ENCODE data around the gene MTHFD2.
"Not testable (repeated sequence)": the region's sequence is repeated elsewhere in the genome, so short reads cannot be mapped to it uniquely, and the experiment has no call there.

The MTHFD2 gene

DNA sequence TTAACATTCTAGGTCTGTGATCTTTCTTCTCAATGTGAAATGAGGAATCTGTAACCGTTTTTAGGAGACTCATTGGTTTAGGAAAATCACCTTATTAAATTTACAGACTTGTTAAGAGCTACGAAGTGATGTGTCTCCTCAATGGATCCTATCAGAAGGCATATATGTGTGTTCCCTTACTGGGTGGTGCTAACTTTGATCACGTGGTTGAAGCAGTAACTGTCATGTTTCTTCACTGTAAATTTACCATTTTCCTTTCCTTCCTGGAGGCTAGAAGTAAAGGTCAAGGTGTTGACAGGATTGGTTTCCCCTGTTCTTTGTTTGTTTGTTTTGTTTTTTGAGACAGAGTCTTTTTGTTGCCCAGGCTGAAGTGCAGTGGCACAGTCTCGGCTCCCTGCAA is 1.4 kb upstream of the MTHFD2 start:
- DNase-seq (ENCODE audit: low spot score), result no peak

DNA sequence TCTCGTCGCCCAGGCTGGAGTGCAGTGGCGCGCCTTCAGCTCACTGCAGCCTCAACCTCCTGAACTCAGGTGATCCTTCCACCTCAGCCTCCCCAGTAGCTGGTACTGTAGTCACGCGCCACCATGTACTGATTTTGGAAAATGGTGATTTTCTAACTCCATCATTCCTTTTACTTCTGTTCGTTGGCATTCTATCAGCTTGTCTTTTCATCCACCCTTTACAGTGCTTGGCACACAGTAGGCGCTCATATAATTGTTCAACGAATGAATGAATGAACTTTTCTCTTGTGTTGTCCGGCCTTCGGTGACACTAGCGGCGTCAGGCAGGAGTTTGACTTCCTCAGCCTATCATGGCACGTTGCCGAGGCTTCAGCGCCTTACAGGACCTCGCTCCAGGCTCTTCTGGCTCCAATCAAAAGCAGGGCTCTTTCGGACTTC is 373 bp upstream of the MTHFD2 start:
- no peak for DNase-seq (ENCODE audit: low spot score)

DNA sequence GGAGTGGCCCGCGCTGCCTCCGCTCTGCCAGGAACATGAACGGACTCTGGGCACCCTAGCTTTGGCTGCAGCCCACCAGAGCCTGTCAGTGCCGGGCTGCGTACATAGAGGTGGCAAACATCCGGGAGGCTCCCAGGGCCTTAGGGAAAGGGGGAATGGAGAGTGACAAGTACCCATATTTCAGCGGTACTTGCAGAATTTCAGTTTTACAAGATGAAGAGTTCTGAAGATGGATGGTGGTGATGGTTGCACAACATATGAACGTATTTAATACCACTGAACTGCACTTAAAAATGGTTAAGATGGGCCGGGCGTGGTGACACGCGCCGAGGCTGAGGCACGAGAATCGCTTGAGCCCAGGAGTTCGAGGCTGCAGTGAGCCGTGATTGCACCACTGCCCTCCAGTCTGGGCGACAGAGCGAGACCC is 873 bp downstream of the MTHFD2 start:
- no peak for DNase-seq (ENCODE audit: low spot score)

DNA sequence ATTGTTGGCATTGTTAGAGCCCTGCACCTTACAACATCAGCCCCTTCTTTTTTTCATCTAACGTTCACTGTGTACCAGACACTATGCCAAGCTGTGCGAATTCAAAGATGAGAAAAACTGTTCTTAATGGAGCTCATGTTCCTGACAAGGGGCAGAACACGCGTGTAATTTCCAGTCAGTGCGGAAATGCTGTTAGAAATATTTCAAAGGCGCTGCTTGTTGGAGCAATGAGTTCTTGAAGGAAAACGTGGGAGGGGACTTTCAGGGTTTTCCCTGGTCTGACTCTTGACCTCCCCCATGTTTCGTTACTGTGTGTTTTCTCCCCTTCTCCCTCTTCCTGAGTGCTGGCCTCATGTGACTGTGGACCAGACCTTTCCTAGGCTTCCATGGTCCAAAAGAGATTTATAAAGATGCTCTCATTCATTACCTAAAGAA is 1.5 kb downstream of the MTHFD2 start:
- no peak for DNase-seq (ENCODE audit: low spot score)

DNA sequence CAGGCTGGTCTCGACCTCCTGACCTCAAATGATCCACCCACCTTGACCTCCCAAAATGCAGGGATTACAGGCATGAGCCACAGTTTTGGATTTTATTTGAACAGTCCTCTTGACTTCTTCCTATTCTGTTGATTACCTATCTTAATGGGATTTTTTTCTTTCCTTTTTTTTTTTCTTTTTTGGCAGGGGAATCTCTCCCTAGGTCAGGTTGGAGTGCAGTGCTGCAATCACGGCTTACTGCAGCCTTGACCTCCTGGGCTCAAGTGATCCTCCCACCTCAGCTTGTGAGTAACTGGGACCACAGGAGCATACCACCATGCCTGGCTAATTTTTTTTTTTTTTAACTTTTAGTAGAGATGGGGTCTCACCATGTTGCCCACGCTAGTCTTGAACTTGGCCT is 2.8 kb downstream of the MTHFD2 start:
- no peak for DNase-seq (ENCODE audit: low spot score)

DNA sequence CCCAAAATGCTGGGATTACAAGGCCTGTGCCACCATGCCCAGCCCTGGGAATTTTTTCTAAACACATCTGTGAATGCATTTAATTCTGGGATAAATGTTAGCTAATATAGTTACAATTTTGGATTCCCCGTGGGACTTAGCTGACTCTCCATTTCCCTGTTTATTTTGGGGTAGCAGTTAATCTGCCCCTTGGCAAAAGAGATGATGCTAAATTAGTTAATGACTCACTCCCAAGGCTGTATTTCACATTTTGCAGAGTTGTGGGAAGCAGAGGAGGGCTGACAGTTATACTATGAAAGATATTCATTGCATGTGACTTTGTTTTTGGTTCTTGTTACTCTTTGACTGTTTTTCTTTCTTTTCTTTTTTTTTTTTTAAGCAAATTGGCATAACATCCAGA is 3.2 kb downstream of the MTHFD2 start:
- DNase-seq (ENCODE audit: low spot score), result no peak

DNA sequence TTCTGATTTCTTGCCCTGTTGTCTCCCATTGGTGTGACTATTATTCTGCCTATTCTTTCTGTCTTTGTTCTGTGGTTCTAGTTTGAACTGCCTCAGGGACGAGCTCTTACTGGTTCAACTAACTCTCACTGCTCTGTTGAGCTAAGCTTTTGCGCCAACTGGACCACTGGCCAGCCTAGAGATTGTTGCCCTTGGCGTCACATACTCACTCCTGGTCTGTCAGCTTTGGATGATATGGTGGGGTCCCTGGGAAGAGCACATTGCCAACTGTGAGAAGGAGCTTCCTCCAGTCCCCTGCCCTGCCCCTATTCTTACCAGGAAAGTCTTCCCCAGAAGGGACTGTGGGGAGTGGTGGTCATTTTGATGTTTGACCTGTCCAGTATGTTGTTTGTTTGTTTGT is 6.0 kb downstream of the MTHFD2 start:
- DNase-seq (ENCODE audit: low spot score), result no peak

DNA sequence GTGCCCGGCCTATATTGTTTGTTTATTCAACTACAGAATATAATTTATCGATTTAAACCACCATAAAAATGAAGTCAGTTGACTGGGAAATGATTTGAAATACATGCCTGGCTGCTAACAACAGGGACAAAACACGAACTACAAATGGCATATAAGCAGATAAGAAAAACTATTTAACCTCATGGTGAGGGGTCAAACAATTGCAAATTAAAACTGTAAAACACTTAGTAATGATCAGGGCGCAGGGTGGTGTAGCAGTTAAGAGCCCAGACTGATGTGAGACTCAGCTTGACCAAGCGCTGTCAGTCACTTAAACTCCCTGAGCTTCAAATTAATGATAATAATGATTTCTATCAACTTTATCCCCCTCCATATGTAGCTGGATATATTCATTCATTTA is 6.7 kb downstream of the MTHFD2 start:
- DNase-seq (ENCODE audit: low spot score), result no peak

DNA sequence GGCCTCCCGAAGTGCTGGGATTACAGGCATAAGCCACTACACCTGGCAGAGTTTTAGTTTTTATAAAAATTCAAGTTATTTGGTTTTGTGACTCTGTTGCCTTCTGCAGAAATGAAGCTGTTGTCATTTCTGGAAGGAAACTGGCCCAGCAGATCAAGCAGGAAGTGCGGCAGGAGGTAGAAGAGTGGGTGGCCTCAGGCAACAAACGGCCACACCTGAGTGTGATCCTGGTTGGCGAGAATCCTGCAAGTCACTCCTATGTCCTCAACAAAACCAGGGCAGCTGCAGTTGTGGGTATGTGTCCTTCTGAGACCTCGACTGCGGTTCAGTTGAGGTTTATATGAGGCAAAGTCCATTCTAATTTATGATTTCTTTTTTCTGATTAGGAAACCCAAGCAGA is 7.2 kb downstream of the MTHFD2 start:
- DNase-seq (ENCODE audit: low spot score), result peak; percentile 67

DNA sequence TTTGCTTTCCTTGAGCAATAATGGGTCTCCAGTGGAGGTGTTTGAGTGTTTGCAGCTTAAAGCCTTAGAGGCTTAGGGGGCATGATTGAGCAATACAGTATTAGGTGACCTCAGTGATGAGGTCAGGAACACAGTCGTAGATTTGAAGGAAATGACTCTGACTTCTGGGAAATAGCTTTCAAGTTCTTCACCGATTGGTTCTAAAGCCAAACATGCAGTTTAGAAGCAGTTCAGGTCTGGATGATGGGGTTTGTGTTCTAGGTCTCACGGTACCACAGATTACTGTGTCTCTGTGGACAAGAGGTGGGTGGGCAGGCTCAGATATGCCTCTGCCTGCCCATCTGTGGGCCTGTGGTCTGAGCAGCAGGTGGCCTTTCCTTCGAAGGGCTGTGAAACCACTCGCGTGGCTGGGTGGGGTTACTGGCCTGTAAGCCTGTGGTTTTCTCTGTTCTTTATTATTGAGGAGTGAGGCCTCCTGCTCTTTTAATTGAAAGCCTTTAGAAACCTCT is 7.8 kb downstream of the MTHFD2 start:
- DNase-seq (ENCODE audit: low spot score), result no peak

DNA sequence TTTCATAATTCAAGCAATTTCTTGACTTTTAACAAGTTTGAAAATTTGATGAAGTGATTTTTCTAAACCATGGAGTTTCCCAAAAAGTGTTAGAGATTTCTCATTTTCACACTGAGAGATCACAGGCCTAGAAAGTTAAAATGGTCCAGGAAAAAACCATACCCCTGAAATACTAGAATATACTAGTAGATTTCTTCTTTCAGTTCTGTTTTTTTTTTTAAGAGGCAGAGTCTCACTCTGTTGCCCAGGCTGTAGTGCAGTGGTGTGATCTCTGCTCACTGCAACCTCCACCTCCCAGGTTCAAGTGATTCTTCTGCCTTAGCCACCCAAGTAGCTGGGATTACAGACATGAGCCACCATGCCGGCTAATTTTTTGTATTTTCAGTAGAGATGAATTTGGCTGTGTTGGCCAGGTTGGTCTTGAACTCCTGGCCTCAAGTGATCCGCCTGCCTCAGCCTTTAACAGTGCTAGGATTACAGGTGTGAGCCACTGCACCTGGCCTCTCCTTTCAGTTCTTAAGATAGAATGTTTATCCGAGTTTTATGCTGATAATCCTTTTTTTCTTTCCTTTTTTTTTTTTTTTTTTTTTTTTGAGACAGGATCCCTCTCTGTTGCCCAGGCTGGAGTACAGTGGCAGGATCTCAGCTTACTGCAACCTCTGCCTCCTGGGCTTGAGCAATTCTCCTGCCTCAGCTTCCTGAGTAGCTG is 14.4 kb downstream of the MTHFD2 start:
- DNase-seq (ENCODE audit: low spot score), result no peak

DNA sequence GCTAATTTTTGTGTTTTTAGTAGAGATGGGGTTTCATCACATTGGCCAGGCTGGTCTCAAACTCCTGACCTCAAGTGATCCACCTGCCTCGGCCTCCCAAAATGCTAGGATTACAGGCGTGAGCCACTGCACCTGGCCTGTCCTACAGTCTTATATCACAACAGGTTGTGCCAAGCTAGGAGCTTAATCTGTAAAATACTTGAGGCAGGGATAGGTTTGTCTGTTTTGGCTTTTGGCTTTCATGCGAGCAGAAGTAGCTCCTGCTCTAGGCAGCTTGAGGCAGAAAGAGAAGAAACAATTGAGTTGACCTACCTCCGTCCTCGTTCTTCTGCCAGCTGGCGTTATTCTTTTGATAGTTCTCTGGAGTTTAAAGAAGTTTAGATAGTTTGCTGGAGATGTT is 17.4 kb downstream of the MTHFD2 start:
- not testable (repeated sequence) for DNase-seq (ENCODE audit: low spot score)

DNA sequence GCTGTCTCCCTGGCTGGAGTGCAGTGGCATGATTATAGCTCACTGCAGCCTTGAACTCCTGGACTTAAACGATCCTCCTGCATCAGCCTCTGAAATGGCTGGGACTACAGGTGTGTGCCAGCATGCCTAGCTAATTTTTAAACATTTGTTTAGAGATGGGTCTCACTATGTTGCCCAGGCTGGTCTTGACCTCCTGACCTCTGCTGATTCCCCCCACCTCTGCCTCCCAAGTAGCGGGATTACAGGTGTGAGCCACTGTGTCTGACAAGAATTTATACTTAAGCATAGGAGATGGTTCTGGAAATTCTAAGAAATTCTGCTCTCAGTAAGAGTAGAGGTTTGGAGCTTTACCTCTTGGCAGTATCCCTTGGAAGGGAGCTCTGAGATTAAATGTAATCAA is 18.2 kb downstream of the MTHFD2 start:
- no peak for DNase-seq (ENCODE audit: low spot score)

DNA sequence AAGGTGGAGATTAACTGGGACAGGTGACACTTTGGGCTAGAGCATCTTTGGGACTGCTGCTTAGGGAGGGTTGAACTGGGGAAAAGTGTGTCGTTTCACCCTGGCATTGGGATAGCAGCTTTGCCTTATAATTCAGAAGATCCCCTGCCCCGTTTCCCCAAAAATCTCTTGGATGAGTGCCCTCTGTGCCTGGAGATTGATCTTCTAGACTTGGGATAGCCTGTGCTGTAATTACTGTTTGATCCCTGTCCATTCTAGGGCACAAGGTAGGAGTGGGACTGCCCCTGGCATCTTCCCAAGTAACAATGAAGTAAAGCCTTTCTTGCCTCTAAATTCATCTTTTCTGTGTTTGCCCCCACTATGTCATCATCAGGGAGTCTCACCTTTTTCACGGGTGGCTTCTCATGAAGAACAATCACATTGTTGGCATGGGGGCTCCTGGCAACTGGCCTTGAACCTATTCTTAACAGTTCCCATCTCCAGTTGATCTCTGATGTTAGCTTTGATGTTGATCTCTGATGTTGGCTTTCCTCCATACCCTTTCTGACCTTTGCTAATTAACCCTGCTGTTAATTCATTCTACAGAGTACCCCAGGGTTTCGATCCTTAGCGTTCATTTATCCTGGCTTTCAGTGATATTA is 21.6 kb downstream of the MTHFD2 start:
- DNase-seq (ENCODE audit: low spot score), result no peak

DNA sequence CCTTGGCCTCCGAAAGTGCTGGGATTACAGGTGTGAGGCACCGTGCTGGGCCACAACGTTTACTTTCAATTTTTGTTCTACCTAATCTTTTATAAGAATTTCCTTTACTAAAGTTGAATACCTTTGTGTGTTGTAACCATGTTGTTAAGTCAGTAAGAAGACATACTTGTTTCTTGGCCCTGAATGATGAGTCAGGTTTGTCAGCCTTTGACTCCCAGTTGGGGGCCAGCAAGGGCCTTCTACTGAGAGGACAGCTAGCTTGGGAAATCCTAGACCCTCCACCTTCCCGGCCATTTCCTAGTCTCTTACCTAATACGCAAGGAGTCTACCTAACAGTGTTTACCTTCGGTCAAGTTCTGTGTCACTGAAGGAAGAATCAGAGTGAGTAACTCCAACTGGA is 22.7 kb downstream of the MTHFD2 start:
- DNase-seq (ENCODE audit: low spot score), result no peak

DNA sequence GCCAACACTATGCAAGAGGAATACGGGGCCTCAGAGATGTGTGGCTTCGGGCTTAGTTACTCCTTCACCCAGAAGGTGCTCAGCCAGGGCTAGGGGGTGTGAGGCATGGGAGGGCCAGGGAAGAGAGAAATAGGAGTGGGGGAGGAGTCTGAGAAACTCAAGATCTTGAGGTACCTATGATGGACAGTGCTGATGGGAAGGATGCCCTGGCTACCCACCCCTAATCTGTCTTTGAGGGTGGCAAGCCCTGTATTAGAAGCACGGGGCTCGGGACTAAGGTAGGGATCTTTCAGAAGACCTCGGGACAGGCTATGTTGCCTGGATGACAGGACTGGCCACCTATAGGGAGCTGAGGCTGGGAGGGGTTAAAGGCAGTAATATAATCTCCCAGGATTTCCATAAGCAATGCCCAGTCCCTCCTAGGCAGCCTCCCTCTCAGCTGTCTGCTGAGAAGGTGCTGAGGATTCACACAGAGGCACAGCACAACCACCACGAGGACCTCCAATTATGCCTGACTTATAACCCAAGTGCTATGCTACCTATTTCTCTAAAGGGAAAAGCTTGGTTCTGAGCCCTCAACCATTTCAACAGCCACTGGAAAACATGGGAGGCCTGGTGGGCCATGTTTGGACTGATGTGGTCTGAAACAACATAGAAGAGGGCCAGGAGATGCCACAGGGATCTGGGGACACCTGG is 23.3 kb downstream of the MTHFD2 start:
- no peak for DNase-seq (ENCODE audit: low spot score)

DNA sequence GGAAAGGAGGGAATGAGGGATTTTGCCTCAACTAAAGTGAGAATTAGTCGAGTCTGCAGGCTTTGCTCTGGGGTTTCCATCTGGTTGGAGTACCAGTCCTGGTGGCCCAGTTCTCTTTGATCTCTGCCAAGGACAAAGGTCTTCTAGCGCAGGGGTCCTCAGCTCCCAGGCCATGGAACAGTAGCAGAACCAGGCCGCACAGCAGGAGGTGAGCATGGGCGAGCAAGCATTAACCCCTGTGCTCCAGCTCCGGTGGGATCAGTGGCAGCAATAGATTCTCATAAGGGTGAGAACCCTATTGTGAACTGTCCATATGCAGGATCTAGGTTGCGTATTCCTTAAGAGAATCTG is 23.9 kb downstream of the MTHFD2 start:
- no peak for DNase-seq (ENCODE audit: low spot score)

DNA sequence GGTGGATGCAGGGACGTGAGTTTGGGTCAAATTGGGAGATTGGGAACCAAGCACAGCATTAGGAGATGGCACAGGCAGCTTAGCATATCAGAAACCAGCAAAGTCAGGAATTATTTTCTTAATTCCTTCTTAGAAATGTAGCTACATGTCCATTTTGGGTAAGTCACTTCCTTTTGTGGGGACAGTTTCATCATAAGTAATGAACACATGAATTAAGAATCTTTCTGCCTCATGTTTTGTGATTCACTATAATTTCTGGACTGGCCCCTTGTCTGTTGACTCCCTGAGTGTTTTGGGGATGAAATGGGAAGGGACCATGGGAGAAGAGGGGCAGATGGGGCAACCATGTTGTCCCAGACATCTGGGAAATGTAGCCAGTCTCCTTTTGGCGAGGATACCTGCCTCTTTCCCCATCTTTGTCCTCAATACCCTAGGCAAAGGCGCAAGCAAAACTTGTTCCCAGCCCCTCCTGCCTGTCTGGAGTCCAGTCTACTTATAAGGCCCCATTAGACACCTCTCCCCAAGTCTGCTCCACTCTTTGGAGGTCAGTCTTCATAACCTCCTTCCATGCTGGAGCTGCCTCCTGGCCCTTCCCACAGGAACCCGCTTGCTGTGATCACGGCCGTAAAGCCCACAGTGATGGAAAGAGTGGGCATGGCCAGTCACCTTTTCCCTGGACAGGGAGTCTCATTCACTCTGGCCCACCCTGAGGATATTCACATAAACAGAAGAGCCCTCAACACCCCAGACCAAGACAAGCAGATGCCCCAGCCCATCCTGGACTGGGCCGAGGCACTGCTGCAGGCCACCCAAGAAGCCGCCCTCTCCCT is 25.7 kb downstream of the MTHFD2 start:
- no peak for DNase-seq (ENCODE audit: low spot score)

DNA sequence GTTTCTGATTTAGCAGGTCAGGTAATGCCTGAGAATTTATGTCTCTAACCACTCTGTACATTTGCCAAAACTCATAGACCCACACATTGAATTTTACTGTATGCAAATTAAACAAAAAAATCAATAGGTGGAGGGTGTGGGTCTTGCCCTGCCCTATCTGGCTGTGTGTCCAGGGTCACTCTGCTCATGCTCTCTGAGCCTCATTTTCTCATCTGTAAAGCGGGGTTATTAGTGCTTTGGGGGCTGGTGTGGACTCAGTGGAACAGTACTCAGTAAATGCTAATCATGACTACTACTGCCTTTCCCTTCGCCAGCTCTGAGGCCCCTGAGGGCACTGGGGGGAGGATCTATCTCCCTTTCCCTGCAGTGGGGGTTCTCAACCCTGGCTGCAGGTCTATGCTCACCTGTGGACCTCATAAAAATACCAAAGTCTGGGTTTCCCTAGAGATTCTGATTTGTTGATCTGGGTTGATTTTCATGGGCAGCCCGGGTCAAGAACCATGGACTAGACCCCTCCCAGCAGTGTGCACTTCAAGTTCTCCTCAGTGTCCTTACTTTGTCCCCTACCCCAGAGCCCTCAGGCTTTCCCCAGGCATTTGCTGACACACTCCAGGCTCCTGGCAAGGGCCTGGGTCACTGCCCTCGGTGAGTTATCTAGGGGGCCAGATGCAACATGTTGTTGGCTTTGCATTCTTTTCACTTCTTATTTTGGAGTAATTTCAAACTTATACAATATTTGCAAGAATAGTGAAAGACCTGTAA is 27.5 kb downstream of the MTHFD2 start:
- no peak for DNase-seq (ENCODE audit: low spot score)

DNA sequence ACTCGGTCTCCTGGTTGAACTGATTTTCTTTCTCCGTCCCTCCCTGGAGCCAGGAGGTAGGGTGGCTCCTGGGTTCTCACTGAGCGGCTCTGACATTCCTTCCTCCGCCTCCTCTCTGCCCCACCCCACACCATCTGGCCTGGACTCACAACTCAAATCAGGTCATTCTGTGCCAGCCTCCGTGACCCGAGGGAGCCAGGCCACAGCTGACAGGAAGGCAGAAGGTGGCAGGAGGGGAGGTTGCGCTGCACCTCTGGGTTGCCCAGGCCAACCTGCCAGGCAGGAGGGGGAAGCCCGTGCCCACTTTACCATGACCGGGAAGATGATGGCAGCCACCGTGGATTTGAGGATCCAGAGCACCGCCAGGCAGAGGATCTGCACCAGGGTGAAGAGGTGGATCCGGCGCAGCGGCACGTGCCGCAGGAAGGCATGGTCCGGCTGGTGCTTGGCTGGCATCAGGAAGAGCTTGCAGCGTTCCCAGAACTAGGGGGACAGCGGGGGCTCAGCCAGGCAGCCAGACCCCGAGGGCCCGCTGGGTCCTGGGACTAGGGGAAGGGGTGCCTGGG is 28.3 kb downstream of the MTHFD2 start:
- peak; percentile 35 for DNase-seq (ENCODE audit: low spot score)

DNA sequence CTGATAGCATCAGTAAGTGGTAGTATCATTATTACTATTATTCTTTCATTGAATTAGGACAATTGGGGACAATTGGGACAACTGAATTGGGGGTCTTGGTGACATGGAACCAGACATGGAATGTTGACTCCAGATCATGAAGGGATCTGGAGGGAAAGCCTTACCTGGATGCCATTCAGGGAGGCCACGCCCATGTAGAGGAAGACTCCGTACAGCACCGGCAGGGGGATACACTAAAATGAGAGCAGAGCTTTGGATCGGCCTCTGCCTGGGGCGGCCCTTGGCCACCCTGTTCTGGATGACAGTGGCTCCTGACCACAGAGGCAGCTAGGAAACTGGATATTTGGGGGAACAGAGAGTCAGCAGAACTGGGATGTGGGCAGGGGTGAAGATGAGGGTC is 29.2 kb downstream of the MTHFD2 start:
- DNase-seq (ENCODE audit: low spot score), result no peak

Data from SW480 (cell line).